Endothelial cell (in vitro differentiated cells): Measurements from ENCODE around the gene UBAP2L. TPM values are rescaled to one million over a fixed set of nuclear protein-coding genes. Genes with fewer than 3 reads are reported as not detected.
A peak's percentile ranks its signal among the peaks of the same experiment; 100 is the strongest.

Experiments used
- DNase-seq: peaks from one replicate; pipeline ENCODE4 v3.0.0; 2021; ENCODE audit warnings: low spot score
- H3K27ac Mint-ChIP-seq: one replicate; pipeline ENCODE4 v1.8.0; 2021; ENCODE audit warnings: mixed read lengths, inconsistent platforms; ENCODE audit not compliant: unreplicated experiment
- H3K27me3 Mint-ChIP-seq: one replicate; pipeline ENCODE4 v1.8.0; 2021; ENCODE audit warnings: mild to moderate bottlenecking, moderate library complexity, mixed read lengths, inconsistent platforms; ENCODE audit not compliant: unreplicated experiment
- H3K36me3 Mint-ChIP-seq: one replicate; pipeline ENCODE4 v1.8.0; 2021; ENCODE audit warnings: mild to moderate bottlenecking, low read depth, mixed read lengths, inconsistent platforms; ENCODE audit not compliant: unreplicated experiment
- H3K4me1 Mint-ChIP-seq: one replicate; pipeline ENCODE4 v1.8.0; 2021; ENCODE audit warnings: mild to moderate bottlenecking, mixed read lengths, inconsistent platforms; ENCODE audit not compliant: unreplicated experiment
- H3K4me3 Mint-ChIP-seq: one replicate; pipeline ENCODE4 v1.8.0; 2021; ENCODE audit warnings: mild to moderate bottlenecking, mixed read lengths, inconsistent platforms; ENCODE audit not compliant: unreplicated experiment
- H3K9me3 Mint-ChIP-seq: one replicate; pipeline ENCODE4 v1.8.0; 2021; ENCODE audit warnings: mixed read lengths, inconsistent platforms; ENCODE audit not compliant: unreplicated experiment
- CTCF ChIP-seq: fragments of 200-600 bp; sonication (generic); IDR thresholded peaks from one replicate; pipeline ENCODE4 v1.5.0; 2021; ENCODE audit warnings: antibody characterized with exemption; ENCODE audit not compliant: unreplicated experiment
- total RNA-seq: library from RNA; stranded (reverse); fragmentation: NEBNext Ultra II Directional; extraction: Animal tissue kit (Norgen Biotek cat#: 25700); gene quantifications from one replicate; pipeline ENCODE4 v1.2.1, GENCODE V29; 2021; ENCODE audit not compliant: unreplicated experiment

UBAP2L gene
- total RNA-seq, 1 donor from 2014 or later, result 243 TPM

DNA sequence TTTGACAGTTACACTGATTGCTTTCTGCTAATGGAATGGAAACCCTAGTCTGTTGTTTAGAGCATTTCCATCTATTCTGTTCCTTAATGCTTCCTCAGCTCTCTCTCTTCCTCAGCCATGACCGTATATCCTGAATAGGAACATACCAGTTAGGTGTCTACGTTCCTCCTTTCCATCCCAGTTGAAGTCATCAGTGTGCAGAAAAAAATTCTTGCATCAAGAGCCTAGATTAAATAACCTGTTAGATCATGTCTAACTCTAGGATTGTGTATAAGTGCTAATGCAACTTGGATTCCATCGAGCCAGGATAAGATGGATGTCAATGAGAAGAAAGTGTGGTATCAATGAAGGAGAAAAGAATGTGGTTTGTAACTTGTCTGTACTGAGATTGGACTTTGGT, 18.7 kb downstream of the UBAP2L start:
- peak overlapping the region; percentile 7 for H3K27ac Mint-ChIP-seq
- peaks cover 66% of the 10 kb centered on the region for H3K36me3 Mint-ChIP-seq
- H3K9me3 Mint-ChIP-seq, result no peaks in the 10 kb centered on the region
- TF ChIP-seq CTCF, result no peak
- no peak for DNase-seq
- H3K4me1 Mint-ChIP-seq, result peaks cover 8% of the 10 kb centered on the region
- peaks cover 3% of the 10 kb centered on the region for H3K27me3 Mint-ChIP-seq
- no peak overlapping the region for H3K4me3 Mint-ChIP-seq

- Mint-ChIP-seq H3K27me3 (no peaks in the 10 kb centered on the region), H3K4me3 (no peak overlapping the region), H3K9me3 (no peaks in the 10 kb centered on the region), H3K27ac (no peak overlapping the region), H3K4me1 (peaks cover 8% of the 10 kb centered on the region), H3K36me3 (peaks cover 60% of the 10 kb centered on the region)
- no peak for DNase-seq
- no peak for TF ChIP-seq CTCF
Observed at GRCh38 chr1:154240294-154240833, 19.6 kb downstream of the UBAP2L start.

DNA sequence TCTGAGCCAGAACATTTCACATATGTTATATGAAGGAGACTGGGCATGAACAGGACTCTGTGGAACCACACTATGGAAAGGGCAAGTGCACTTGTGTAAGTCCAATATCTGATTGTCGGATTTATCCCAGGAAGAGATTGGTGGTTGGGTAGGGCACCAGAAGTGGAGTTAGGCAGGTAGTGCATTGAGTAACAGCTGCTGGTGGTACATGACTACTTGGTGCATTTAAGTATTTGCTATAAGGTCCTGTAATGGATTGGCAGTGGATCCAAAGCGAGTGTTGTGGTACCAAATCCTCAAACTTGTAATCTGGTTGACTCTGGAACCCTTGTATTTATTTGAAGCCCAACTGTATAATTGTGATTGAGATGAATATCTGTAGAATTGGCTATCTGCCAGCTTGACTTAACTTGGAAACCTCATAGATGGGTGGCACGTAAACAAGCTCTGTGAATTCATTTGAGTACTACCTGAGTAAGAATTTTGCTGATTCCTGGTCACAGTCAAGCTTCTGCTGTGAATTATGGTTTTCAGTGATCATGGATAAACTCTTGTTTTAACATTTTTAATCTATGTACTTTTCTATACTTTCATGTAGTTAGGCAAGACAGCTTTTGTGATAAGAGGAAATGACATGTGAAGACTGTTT, 21.1 kb downstream of the UBAP2L start:
- peaks cover 8% of the 10 kb centered on the region for H3K4me1 Mint-ChIP-seq
- H3K36me3 Mint-ChIP-seq, result peaks cover 55% of the 10 kb centered on the region
- DNase-seq, result no peak
- no peak overlapping the region for H3K4me3 Mint-ChIP-seq
- H3K27ac Mint-ChIP-seq, result no peak overlapping the region
- no peaks in the 10 kb centered on the region for H3K27me3 Mint-ChIP-seq
- no peaks in the 10 kb centered on the region for H3K9me3 Mint-ChIP-seq
- no peak for TF ChIP-seq CTCF

DNA sequence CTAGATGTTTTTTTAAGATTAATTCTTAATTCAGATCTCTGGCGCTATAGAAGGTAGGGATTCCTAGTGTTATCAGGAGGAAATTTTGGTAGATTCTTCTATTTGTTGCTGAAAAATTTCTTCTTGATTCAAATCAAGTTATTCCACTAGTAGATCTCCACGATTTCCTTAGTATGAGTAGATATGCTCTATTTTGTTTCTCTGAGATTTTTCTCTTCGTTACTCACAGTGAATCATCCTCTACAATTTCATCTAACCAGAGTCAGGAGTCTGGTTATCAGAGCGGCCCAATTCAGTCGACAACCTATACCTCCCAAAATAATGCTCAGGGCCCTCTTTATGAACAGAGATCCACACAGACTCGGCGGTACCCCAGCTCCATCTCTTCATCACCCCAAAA, 32.9 kb downstream of the UBAP2L start:
- no peak for DNase-seq
- Mint-ChIP-seq H3K4me3 (peak overlapping the region; percentile 28), H3K27me3 (no peaks in the 10 kb centered on the region), H3K36me3 (peaks cover 51% of the 10 kb centered on the region), H3K9me3 (no peaks in the 10 kb centered on the region), H3K4me1 (peaks cover 2% of the 10 kb centered on the region), H3K27ac (no peak overlapping the region)
- no peak for TF ChIP-seq CTCF

DNA sequence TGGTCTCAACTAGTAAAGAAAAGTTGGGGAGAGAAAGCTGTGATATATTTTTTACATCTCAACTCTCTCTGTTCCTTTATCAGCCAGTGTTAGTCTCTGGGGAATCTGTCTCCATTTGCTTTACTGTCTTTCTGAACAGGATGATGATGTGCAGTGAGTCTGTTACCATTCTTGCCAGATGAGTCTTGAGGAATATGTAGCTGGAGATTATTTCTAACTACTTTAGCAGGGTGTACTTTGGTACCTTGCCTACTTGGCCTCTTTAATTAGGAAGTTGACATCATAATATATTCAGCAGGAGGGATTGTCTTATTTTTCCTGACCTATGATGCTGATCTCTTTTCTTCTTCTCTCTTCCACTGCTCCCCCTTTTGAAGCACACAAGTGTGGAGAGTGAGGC, 35.9 kb downstream of the UBAP2L start:
- Mint-ChIP-seq H3K9me3 (no peaks in the 10 kb centered on the region), H3K4me3 (peak overlapping the region; percentile 72), H3K27me3 (no peaks in the 10 kb centered on the region), H3K36me3 (peaks cover 58% of the 10 kb centered on the region), H3K27ac (no peak overlapping the region), H3K4me1 (peaks cover 2% of the 10 kb centered on the region)
- TF ChIP-seq CTCF, result no peak
- no peak for DNase-seq
